Dendritic cell treated with granulocyte-macrophage colony-stimulating factor and Interleukin-4, amounts not matched to agents 40 ng/mL and 50 ng/mL, for 4 days (primary cell): ENCODE results near the gene PPTC7.
A peak's percentile ranks its signal among the peaks of the same experiment; 100 is the strongest.
"Not testable (repeated sequence)": the region's sequence is repeated elsewhere in the genome, so short reads cannot be mapped to it uniquely, and the experiment has no call there.

ENCODE experiments used
- H3K27ac Mint-ChIP-seq: one replicate; pipeline ENCODE4 v1.8.0; 2022; ENCODE audit warnings: mild to moderate bottlenecking, mixed read lengths
- H3K27me3 Mint-ChIP-seq: one replicate; pipeline ENCODE4 v1.8.0; 2022; ENCODE audit warnings: mild to moderate bottlenecking, mixed read lengths
- H3K36me3 Mint-ChIP-seq: one replicate; pipeline ENCODE4 v1.8.0; 2022; ENCODE audit warnings: low read depth, mixed read lengths
- H3K4me1 Mint-ChIP-seq: one replicate; pipeline ENCODE4 v1.8.0; 2022; ENCODE audit warnings: low read depth, mixed read lengths
- H3K4me3 Mint-ChIP-seq: one replicate; pipeline ENCODE4 v1.8.0; 2022; ENCODE audit warnings: mild to moderate bottlenecking, moderate library complexity, mixed read lengths
- H3K9me3 Mint-ChIP-seq: one replicate; pipeline ENCODE4 v1.8.0; 2022; ENCODE audit warnings: mixed read lengths
- intact Hi-C: fragments of 100-400 bp; cut with micrococcal nuclease; formaldehyde crosslinking; loops from one replicate; pipeline ENCODE4 v1.15.0; 2022

The PPTC7 gene

DNA sequence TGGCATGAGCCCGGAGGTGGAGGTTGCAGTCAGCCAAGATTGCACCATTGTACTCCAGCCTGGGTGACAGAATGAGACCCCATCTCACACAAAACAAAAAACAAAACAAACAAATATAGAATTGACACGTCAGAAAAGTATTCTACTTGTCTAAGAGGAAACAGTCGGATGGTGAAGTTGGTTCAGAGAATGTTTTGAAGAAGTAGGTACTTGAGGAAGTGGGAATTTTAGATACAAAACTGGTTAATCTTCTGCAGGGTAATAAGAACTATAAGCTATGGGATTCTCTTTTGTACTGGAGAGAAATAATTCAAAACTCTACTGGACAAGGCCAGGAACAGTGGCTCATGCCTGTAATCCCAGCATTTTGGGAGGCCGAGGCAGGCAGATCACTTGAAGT, 16.2 kb upstream of the PPTC7 start:
- peak overlapping the region; percentile 46 for H3K4me3 Mint-ChIP-seq
- H3K27me3 Mint-ChIP-seq, result no peaks in the 10 kb centered on the region
- peaks cover 25% of the 10 kb centered on the region for H3K4me1 Mint-ChIP-seq
- intact Hi-C loops, result loop anchor here (2.0 kb wide), 1 partner anchor 17 kb away; the partner anchor contains the start of gene PPTC7
- no peaks in the 10 kb centered on the region for H3K36me3 Mint-ChIP-seq
- H3K9me3 Mint-ChIP-seq, result no peaks in the 10 kb centered on the region
- H3K27ac Mint-ChIP-seq, result peak overlapping the region; percentile 79

DNA sequence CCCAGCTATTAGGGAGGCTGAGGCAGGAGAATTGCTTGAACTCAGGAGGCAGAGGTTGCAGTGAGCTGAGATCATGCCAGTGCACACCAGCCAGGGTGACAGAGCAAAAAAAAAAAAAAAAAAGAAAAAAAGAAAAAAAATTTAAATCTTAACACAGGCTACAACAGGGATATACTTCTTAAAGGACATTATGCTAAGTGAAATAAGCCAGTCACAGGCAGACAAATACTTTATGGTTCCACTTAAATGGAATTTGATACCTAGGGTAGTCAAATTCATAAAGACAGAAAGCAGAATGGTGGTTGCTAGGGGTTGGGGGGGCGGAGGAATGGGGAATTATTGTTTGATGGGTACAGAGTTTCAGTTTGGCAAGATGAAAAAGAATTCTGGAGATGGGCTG, 14.8 kb upstream of the PPTC7 start:
- Mint-ChIP-seq H3K36me3 (no peaks in the 10 kb centered on the region), H3K4me3 (no peak overlapping the region), H3K27ac (peak overlapping the region; percentile 30), H3K4me1 (peaks cover 25% of the 10 kb centered on the region), H3K27me3 (no peaks in the 10 kb centered on the region), H3K9me3 (no peaks in the 10 kb centered on the region)
- intact Hi-C loops, result loop anchor here (2.0 kb wide), 1 partner anchor 15 kb away; the partner anchor contains the start of gene PPTC7

- H3K36me3 Mint-ChIP-seq, H3K9me3 Mint-ChIP-seq, H3K27me3 Mint-ChIP-seq, intact Hi-C loops, H3K4me3 Mint-ChIP-seq: not testable (repeated sequence)
- peak overlapping the region; percentile 92 for H3K27ac Mint-ChIP-seq
- peaks cover 24% of the 10 kb centered on the region for H3K4me1 Mint-ChIP-seq
Measured at GRCh38 chr12:110592919-110593318, 9.8 kb upstream of the PPTC7 start.

DNA sequence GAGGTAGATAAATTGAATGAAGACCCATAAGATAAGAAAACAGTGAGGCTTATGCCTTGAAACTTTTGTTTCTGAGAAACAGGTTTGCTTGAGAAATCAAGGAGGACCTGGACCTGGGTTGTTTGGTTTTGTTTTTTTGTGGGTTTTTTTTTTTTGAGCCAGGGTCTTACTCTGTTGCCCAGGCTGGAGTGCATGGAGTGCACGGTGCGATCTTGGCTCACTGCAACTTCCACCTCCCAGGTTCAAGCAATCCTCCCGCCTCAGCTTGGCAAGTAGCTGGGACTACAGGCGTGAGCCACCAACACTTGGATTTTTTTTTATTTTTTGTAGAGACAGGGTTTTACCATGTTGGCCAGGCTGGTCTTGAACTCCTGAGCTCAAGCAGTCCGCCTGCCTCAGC, 9.0 kb upstream of the PPTC7 start:
- intact Hi-C loops, result no loop called here
- Mint-ChIP-seq H3K36me3 (no peaks in the 10 kb centered on the region), H3K27me3 (no peaks in the 10 kb centered on the region), H3K4me3 (no peak overlapping the region), H3K9me3 (no peaks in the 10 kb centered on the region), H3K27ac (peak overlapping the region; percentile 92), H3K4me1 (peaks cover 24% of the 10 kb centered on the region)

- intact Hi-C loops, result no loop called here
- Mint-ChIP-seq H3K9me3 (no peaks in the 10 kb centered on the region), H3K4me3 (no peak overlapping the region), H3K27ac (peak overlapping the region; percentile 92), H3K36me3 (no peaks in the 10 kb centered on the region), H3K27me3 (no peaks in the 10 kb centered on the region), H3K4me1 (peaks cover 24% of the 10 kb centered on the region)
Measured at GRCh38 chr12:110591451-110592051, 8.4 kb upstream of the PPTC7 start.

DNA sequence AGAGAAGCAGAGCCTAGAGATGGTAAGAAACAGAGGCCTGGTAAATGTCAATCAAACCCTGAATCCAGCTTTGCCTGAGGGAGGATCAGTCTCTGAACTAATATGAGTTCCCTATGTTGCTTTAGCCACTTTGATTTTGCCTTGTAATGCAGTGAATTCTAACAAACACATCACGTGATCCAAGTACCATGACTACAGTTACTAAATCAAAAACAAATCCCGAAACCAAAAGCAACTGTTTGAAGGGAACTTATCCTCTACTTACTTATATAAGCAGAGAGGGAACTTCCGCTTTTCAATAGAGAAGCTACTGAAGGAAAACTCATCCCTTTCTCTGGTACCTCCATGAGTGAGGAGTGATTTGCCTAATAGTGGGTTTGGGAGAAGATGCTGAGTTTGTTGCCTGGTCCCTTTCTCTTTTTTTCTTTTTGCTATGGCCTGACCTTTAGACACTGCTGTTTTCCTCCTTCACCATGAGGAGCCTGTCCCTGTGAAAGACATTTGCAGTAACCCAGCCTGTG, 7.7 kb upstream of the PPTC7 start:
- Mint-ChIP-seq H3K27ac (peak overlapping the region; percentile 92), H3K4me3 (no peak overlapping the region)

GRCh38 chr12:110590059-110590458, 6.9 kb upstream of the PPTC7 start:
- intact Hi-C loops, result no loop called here
- Mint-ChIP-seq H3K27me3 (no peaks in the 10 kb centered on the region), H3K36me3 (no peaks in the 10 kb centered on the region), H3K27ac (peak overlapping the region; percentile 92), H3K9me3 (no peaks in the 10 kb centered on the region), H3K4me3 (no peak overlapping the region), H3K4me1 (peaks cover 33% of the 10 kb centered on the region)

More for the DNA sequence above, 7.7 kb upstream of the PPTC7 start:
- peaks cover 25% of the 10 kb centered on the region for H3K4me1 Mint-ChIP-seq
- H3K27me3 Mint-ChIP-seq, result no peaks in the 10 kb centered on the region
- intact Hi-C loops, result no loop called here
- H3K9me3 Mint-ChIP-seq, result no peaks in the 10 kb centered on the region
- H3K36me3 Mint-ChIP-seq, result no peaks in the 10 kb centered on the region

DNA sequence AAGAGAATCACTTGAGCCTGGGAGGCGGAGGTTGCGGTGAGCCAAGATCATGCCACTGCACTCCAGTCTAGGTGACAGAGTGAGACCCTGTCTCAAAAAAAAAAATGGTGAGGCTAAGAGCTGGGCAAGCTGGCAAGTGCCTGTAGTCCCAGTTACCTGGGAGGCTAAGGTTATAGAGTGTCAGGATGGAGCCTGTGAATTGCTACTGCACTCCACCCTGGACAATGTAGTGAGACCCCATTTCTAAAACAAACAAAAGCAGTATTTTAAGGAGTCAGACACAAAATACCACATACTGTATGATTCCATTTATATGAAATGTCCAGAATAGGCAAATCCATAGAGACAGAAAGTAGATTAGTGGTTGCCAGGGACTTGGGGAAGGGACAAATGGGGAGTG, 4.0 kb upstream of the PPTC7 start:
- H3K4me3 Mint-ChIP-seq, H3K36me3 Mint-ChIP-seq, H3K9me3 Mint-ChIP-seq, H3K27me3 Mint-ChIP-seq, intact Hi-C loops, H3K27ac Mint-ChIP-seq: not testable (repeated sequence)
- peaks cover 48% of the 10 kb centered on the region for H3K4me1 Mint-ChIP-seq

- Mint-ChIP-seq H3K36me3 (peaks cover 11% of the 10 kb centered on the region), H3K4me3 (no peak overlapping the region), H3K27ac (peak overlapping the region; percentile 70), H3K27me3 (no peaks in the 10 kb centered on the region), H3K4me1 (peaks cover 51% of the 10 kb centered on the region), H3K9me3 (no peaks in the 10 kb centered on the region)
- intact Hi-C loops, result no loop called here
Measured at GRCh38 chr12:110585231-110585799, 2.2 kb upstream of the PPTC7 start.

DNA sequence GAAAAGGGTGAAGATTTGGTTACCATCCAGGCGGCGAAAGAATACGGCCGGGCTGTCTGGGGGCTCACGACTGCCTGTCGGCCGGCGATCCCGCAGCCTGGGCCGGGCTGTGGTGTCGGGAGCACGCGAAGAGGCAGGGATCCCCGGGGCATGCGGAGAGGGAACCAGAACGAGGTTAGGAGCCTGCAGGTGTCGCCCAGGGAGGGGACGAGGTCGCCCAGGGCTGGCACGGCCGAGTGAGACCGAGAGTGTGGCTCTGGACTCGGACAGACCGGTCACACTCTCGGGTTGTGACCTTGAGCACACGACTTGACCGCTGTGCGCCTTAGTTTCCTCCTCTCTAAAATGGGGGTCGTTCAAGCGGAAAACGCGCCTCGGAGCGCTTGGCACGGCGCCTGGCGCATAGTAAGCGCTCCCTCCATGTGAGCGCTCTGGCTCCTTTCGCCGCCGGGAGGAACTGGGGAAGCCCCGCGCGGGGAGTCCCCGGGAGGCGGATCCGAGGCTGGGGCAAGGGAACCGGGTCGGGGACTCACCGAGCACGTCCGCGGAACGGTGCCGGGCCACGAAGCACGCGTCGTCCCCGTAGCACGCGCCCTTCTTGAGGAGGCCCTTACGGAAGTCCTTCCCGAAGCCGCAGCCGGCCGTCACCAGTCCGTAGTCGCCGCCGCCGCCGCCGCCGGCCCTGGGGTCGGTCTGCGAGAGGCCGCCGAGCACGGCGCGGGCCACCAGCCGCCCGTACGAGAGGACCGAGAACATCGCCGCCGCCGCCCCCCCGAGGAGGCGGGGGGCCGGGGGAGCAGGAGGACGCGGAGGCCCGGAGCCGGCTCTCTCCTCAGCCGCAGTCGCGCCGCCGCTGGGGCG, 612 bp downstream of the PPTC7 start:
- peaks cover 11% of the 10 kb centered on the region for H3K36me3 Mint-ChIP-seq
- H3K27me3 Mint-ChIP-seq, result no peaks in the 10 kb centered on the region
- intact Hi-C loops, result loop anchor here (2.0 kb wide), 1 partner anchor 16 kb away; no protein-coding TSS in a partner anchor
- H3K27ac Mint-ChIP-seq, result peak overlapping the region; percentile 95
- peaks cover 70% of the 10 kb centered on the region for H3K4me1 Mint-ChIP-seq
- peak overlapping the region; percentile 98 for H3K4me3 Mint-ChIP-seq
- H3K9me3 Mint-ChIP-seq, result no peaks in the 10 kb centered on the region

DNA sequence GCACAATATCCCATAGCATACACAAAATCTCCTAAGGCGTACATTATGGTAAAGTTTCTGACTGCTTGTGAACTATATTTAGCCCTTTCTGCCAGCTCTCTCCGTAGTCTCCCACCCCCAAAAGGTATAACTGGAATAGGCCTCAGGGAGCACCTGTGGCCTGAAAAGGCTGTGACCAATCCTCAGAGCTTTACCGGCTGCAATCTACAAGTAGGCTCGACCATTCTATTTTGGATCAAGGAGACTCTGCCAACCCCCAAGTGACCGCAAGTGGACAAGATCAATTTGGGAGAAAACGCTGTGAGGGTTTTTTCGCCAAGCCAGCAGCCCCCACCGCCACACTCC, 1.2 kb downstream of the PPTC7 start:
- Mint-ChIP-seq H3K4me3 (peak overlapping the region; percentile 98), H3K36me3 (peaks cover 11% of the 10 kb centered on the region), H3K27me3 (no peaks in the 10 kb centered on the region), H3K27ac (peak overlapping the region; percentile 95), H3K4me1 (peaks cover 72% of the 10 kb centered on the region), H3K9me3 (no peaks in the 10 kb centered on the region)
- intact Hi-C loops, result loop anchor here (2.0 kb wide), 1 partner anchor 17 kb away; no protein-coding TSS in a partner anchor

- Mint-ChIP-seq H3K4me1 (peaks cover 73% of the 10 kb centered on the region), H3K27ac (peak overlapping the region; percentile 87), H3K36me3 (peaks cover 11% of the 10 kb centered on the region), H3K9me3 (no peaks in the 10 kb centered on the region), H3K27me3 (no peaks in the 10 kb centered on the region), H3K4me3 (no peak overlapping the region)
- intact Hi-C loops, result no loop called here
Measured at GRCh38 chr12:110579535-110580253, 3.4 kb downstream of the PPTC7 start.

GRCh38 chr12:110578694-110579534, 4.2 kb downstream of the PPTC7 start:
- no peaks in the 10 kb centered on the region for H3K27me3 Mint-ChIP-seq
- no peaks in the 10 kb centered on the region for H3K9me3 Mint-ChIP-seq
- peaks cover 11% of the 10 kb centered on the region for H3K36me3 Mint-ChIP-seq
- intact Hi-C loops, result no loop called here
- H3K4me1 Mint-ChIP-seq, result peaks cover 65% of the 10 kb centered on the region
- peak overlapping the region; percentile 87 for H3K27ac Mint-ChIP-seq
- peak overlapping the region; percentile 30 for H3K4me3 Mint-ChIP-seq
